ENCODE data around the gene MAP7D2. TPM values are rescaled to one million over a fixed set of nuclear protein-coding genes. Genes with fewer than 3 reads are reported as not detected.

Gene MAP7D2
- total RNA-seq, 4 donors from 2014 or later, result 0.19 to 0.83 (median 0.44) TPM

GRCh38 chrX:20042221-20042620 is 74.5 kb downstream of the MAP7D2 start:
- no peak for DNase-seq (ENCODE audit: extremely low spot score)
- H3K4me1 ChIP-seq, result no peaks in the 10 kb centered on the region
- H3K27me3 ChIP-seq, result no peaks in the 10 kb centered on the region
- no peaks in the 10 kb centered on the region for H3K36me3 ChIP-seq
- 88% methylated on average over 7 of the region's 7 CpGs for WGBS
- H3K9me3 ChIP-seq, result no peaks in the 10 kb centered on the region
- H3K4me3 ChIP-seq, result no peak overlapping the region
- intact Hi-C loops (cut with DNase I), result no loop called here
- H3K27ac ChIP-seq (replicated peaks in 1 of 4), result no peak overlapping the region
- TF ChIP-seq EP300 (IDR thresholded peaks at IDR 0.05), result no peak

- WGBS, result 73% methylated on average over 3 of the region's 3 CpGs
- Histone ChIP-seq H3K4me3 (no peak overlapping the region), H3K9me3 (no peaks in the 10 kb centered on the region), H3K4me1 (no peaks in the 10 kb centered on the region), H3K27me3 (no peaks in the 10 kb centered on the region), H3K27ac (replicated peaks in 1 of 4) (no peak overlapping the region), H3K36me3 (no peaks in the 10 kb centered on the region)
- no peak for DNase-seq (ENCODE audit: extremely low spot score)
- intact Hi-C loops (cut with DNase I), result no loop called here
- TF ChIP-seq POLR2A (IDR thresholded peaks at IDR 0.05; ENCODE audit: low read depth) (no peak), EP300 (IDR thresholded peaks at IDR 0.05) (no peak), POLR2AphosphoS5 (IDR thresholded peaks at IDR 0.05) (no peak), CTCF (IDR thresholded peaks at IDR 0.05) (no peak)
Measured at GRCh38 chrX:20038966-20039365, 77.7 kb downstream of the MAP7D2 start.

- WGBS, result 90% methylated on average over 6 of the region's 6 CpGs
- intact Hi-C loops (cut with DNase I), result no loop called here
Measured at GRCh38 chrX:20037186-20037585, 79.5 kb downstream of the MAP7D2 start.

GRCh38 chrX:20032201-20032600 is 84.5 kb downstream of the MAP7D2 start:
- WGBS, result 65% methylated on average over 2 of the region's 2 CpGs
- DNase-seq (ENCODE audit: extremely low spot score), result no peak
- intact Hi-C loops (cut with DNase I), result no loop called here
- Histone ChIP-seq H3K4me1 (no peaks in the 10 kb centered on the region), H3K27ac (replicated peaks in 1 of 4) (no peak overlapping the region), H3K36me3 (no peaks in the 10 kb centered on the region), H3K4me3 (no peak overlapping the region), H3K27me3 (no peaks in the 10 kb centered on the region), H3K9me3 (no peaks in the 10 kb centered on the region)
- TF ChIP-seq POLR2AphosphoS5 (IDR thresholded peaks at IDR 0.05) (no peak), EP300 (IDR thresholded peaks at IDR 0.05) (no peak), CTCF (IDR thresholded peaks at IDR 0.05) (no peak), POLR2A (IDR thresholded peaks at IDR 0.05; ENCODE audit: low read depth) (no peak)

More at GRCh38 chrX:20037186-20037585, 79.5 kb downstream of the MAP7D2 start:
- Histone ChIP-seq H3K4me3 (no peak overlapping the region), H3K27me3 (no peaks in the 10 kb centered on the region), H3K27ac (replicated peaks in 1 of 4) (no peak overlapping the region), H3K4me1 (no peaks in the 10 kb centered on the region), H3K9me3 (no peaks in the 10 kb centered on the region), H3K36me3 (no peaks in the 10 kb centered on the region)
- DNase-seq (ENCODE audit: extremely low spot score), result no peak
- no peak for TF ChIP-seq EP300 (IDR thresholded peaks at IDR 0.05)
- no peak for TF ChIP-seq CTCF (IDR thresholded peaks at IDR 0.05)
- no peak for TF ChIP-seq POLR2A (IDR thresholded peaks at IDR 0.05; ENCODE audit: low read depth)
- TF ChIP-seq POLR2AphosphoS5 (IDR thresholded peaks at IDR 0.05), result no peak

- no peaks in the 10 kb centered on the region for H3K4me1 ChIP-seq
- H3K27me3 ChIP-seq, result no peaks in the 10 kb centered on the region
- intact Hi-C loops (cut with DNase I), result no loop called here
- H3K36me3 ChIP-seq, result no peaks in the 10 kb centered on the region
- WGBS, result 59% methylated on average over 2 of the region's 2 CpGs
- H3K27ac ChIP-seq (replicated peaks in 1 of 4), result no peak overlapping the region
- no peak for TF ChIP-seq CTCF (IDR thresholded peaks at IDR 0.05)
- no peak for TF ChIP-seq POLR2AphosphoS5 (IDR thresholded peaks at IDR 0.05)
- no peak for TF ChIP-seq POLR2A (IDR thresholded peaks at IDR 0.05; ENCODE audit: low read depth)
- no peak for TF ChIP-seq EP300 (IDR thresholded peaks at IDR 0.05)
- DNase-seq (ENCODE audit: extremely low spot score), result no peak
- H3K9me3 ChIP-seq, result no peaks in the 10 kb centered on the region
- H3K4me3 ChIP-seq, result no peak overlapping the region
Measured at GRCh38 chrX:20029728-20030127, 87.0 kb downstream of the MAP7D2 start.

Data from esophagus muscularis mucosa (tissue), 4 donors.